Measurements from ENCODE around the gene KPNA5. TPM values are rescaled to one million over a fixed set of nuclear protein-coding genes. Genes with fewer than 3 reads are reported as not detected.

Gene KPNA5
- total RNA-seq (1 to 10 TPM; 2.6 to 6.5 (median 4.9) TPM), polyA plus RNA-seq (1 to 10 TPM; 1.4 to 3.4 TPM)

- peak within 1 kb of the TSS; percentile 70 to 93 (median 88) for H3K27ac ChIP-seq
- intact Hi-C loops (cut with DNase I), result no loop called here
- H3K4me1 ChIP-seq, result peaks cover 0 to 11% (median 6%) of the 10 kb centered on the region in 3 donors
- no peaks in the 10 kb centered on the region for H3K36me3 ChIP-seq
- H3K4me3 ChIP-seq, result peak within 1 kb of the TSS; percentile 39 to 83 (median 69)
- peak; percentile 84 to 92 (median 88) for DNase-seq
- no peaks in the 10 kb centered on the region for H3K27me3 ChIP-seq
- no peak for TF ChIP-seq CTCF (IDR thresholded peaks at IDR 0.05)
- H3K9me3 ChIP-seq, result no peaks in the 10 kb centered on the region
- no peak for FAIRE-seq
- 0% methylated on average over 68 to 69 of the region's 69 CpGs for WGBS, 2 donors
- ATAC-seq, result peak; percentile 95 to 98 (median 96)
Observed at GRCh38 chr6:116680880-116681672, at the start of gene KPNA5. Gene KPNA5, plus strand, starts transcription at chr6:116681211. Its CDS starts 124 bp downstream, at chr6:116681335.

GRCh38 chr6:116631379-116631990, 49.5 kb upstream of the KPNA5 start:
- H3K27me3 ChIP-seq, result no peaks in the 10 kb centered on the region
- intact Hi-C loops (cut with DNase I), result no loop called here
- H3K36me3 ChIP-seq, result no peaks in the 10 kb centered on the region
- WGBS, 2 donors, result 11 to 20% methylated on average over 5 of the region's 5 CpGs
- no peak for FAIRE-seq
- peaks cover 0 to 27% (median 26%) of the 10 kb centered on the region in 3 donors for H3K4me1 ChIP-seq
- peak; percentile 93 to 96 (median 96) for ATAC-seq
- H3K9me3 ChIP-seq, result no peaks in the 10 kb centered on the region
- DNase-seq, result peak in 4 of 6 donors; percentile 63 to 84 (median 72)
- H3K27ac ChIP-seq, result peak overlapping the region in 3 of 4 donors; percentile 46 to 48 (median 47)
- no peak for TF ChIP-seq CTCF (IDR thresholded peaks at IDR 0.05)
- no peak overlapping the region for H3K4me3 ChIP-seq

- Histone ChIP-seq H3K27ac (no peak overlapping the region), H3K9me3 (no peaks in the 10 kb centered on the region), H3K27me3 (no peaks in the 10 kb centered on the region), H3K4me3 (no peak overlapping the region), H3K36me3 (no peaks in the 10 kb centered on the region), H3K4me1 (peaks cover 0 to 27% (median 26%) of the 10 kb centered on the region in 3 donors)
- WGBS, 2 donors, result 41 to 47% methylated on average over 2 of the region's 2 CpGs
- DNase-seq, result peak in 2 of 6 donors; percentile 32 to 41
- ATAC-seq, result peak; percentile 45 to 69 (median 54)
- intact Hi-C loops (cut with DNase I), result no loop called here
- peak in 2 of 4 donors; percentile 21 to 26 for TF ChIP-seq CTCF (IDR thresholded peaks at IDR 0.05)
- no peak for FAIRE-seq
Observed at GRCh38 chr6:116633685-116634084, 47.3 kb upstream of the KPNA5 start.

GRCh38 chr6:116648156-116648555, 32.9 kb upstream of the KPNA5 start:
- FAIRE-seq, result no peak
- no peak overlapping the region for H3K4me3 ChIP-seq
- no peak for ATAC-seq
- no peaks in the 10 kb centered on the region for H3K9me3 ChIP-seq
- no peaks in the 10 kb centered on the region for H3K36me3 ChIP-seq
- DNase-seq, result no peak
- no peak for TF ChIP-seq CTCF (IDR thresholded peaks at IDR 0.05)
- H3K4me1 ChIP-seq, result no peaks in the 10 kb centered on the region
- WGBS, 2 donors, result 39 to 42% methylated on average over 5 of the region's 5 CpGs
- intact Hi-C loops (cut with DNase I), result no loop called here
- H3K27me3 ChIP-seq, result no peaks in the 10 kb centered on the region
- no peak overlapping the region for H3K27ac ChIP-seq

Measured in pancreas (tissue), 10 donors.